ENCODE data around the gene RARS2.

DNA sequence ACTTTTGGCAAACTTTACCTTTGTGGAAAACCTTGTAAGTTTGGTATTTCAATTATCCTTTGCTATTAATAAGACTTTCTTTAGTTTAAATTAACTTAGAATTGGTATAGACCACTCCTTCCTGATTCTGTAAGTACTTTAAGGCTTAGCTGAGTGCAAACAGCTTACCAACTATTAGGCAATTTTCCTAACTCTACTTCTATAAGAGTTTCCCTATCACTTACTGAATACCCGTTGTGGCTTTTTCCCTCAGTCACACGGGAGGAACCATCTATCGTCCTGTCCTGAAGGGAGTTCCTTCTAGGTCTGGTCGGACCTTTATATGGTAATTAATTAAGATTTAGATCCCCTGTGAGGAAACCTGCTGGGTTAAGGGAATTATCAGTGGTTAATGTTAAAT is 107.4 kb downstream of the RARS2 start:
- TF ChIP-seq SIN3A (conservative IDR thresholded peaks at IDR 0.05 in 1 of 2, IDR thresholded peaks at IDR 0.05 in 1 of 2; ENCODE audit: low read depth in 1 of 2, low read length in 2 of 2) (no peak), SP1 (IDR thresholded peaks at IDR 0.05; ENCODE audit: low read depth, low read length) (no peak), CTCF (IDR thresholded peaks at IDR 0.05; ENCODE audit: control extremely low read depth in 1 of 3, insufficient read depth in 1 of 3, low read depth in 1 of 3, low read length in 3 of 3) (no peak), EP300 (IDR thresholded peaks at IDR 0.05; ENCODE audit: borderline replicate concordance in 1 of 2, low read depth in 2 of 2, low read length in 2 of 2) (no peak), RAD21 (IDR thresholded peaks at IDR 0.05 in 1 of 2, conservative IDR thresholded peaks at IDR 0.05 in 1 of 2; ENCODE audit: low read depth in 2 of 2, low read length in 2 of 2) (no peak), EZH2 (IDR thresholded peaks at IDR 0.05; ENCODE audit: low read depth, low read length, severe bottlenecking) (no peak), TAF1 (IDR thresholded peaks at IDR 0.05; ENCODE audit: low read depth, low read length) (no peak), GABPA (IDR thresholded peaks at IDR 0.05; ENCODE audit: borderline replicate concordance, insufficient read depth, low read length) (no peak), KDM1A (IDR thresholded peaks at IDR 0.05; ENCODE audit: borderline replicate concordance, low read length) (no peak), POLR2AphosphoS5 (IDR thresholded peaks at IDR 0.05; ENCODE audit: low read depth, low read length) (no peak), TAF7 (optimal IDR thresholded peaks at IDR 0.05; ENCODE audit: borderline replicate concordance, low read depth, low read length) (no peak), BRCA1 (IDR thresholded peaks at IDR 0.05; ENCODE audit: low read depth, low read length) (no peak)

All from H1 (cell line).